Endodermal cell (in vitro differentiated cells): ENCODE data around the gene RAB9B. TPM values are rescaled to one million over a fixed set of nuclear protein-coding genes. Genes with fewer than 3 reads are reported as not detected.
"Not testable (repeated sequence)": the region's sequence is repeated elsewhere in the genome, so short reads cannot be mapped to it uniquely, and the experiment has no call there.

Experiments used
- DNase-seq: peaks from one replicate; pipeline ENCODE4 v3.0.0-alpha.2; 2017
- H3K27ac ChIP-seq: 2 replicates; pipeline ENCODE4 v1.5.1; 2013; ENCODE audit warnings: mild to moderate bottlenecking, low read depth, low read length, moderate library complexity
- H3K27me3 ChIP-seq: 2 replicates; pipeline ENCODE4 v1.6.1; 2013; ENCODE audit warnings: mild to moderate bottlenecking, low read length, moderate library complexity; ENCODE audit not compliant: insufficient read depth, control insufficient read depth, poor library complexity, severe bottlenecking
- H3K36me3 ChIP-seq: 2 replicates; pipeline ENCODE4 v1.7.0; 2013; ENCODE audit warnings: mild to moderate bottlenecking, low read length, moderate library complexity; ENCODE audit not compliant: control insufficient read depth, insufficient read depth
- H3K4me1 ChIP-seq: one replicate; pipeline ENCODE4 v1.7.0; 2013; ENCODE audit warnings: low read length; ENCODE audit not compliant: control insufficient read depth, insufficient read depth
- H3K4me3 ChIP-seq: 2 replicates; pipeline ENCODE4 v1.5.1; 2013; ENCODE audit warnings: mild to moderate bottlenecking, low read length, moderate library complexity
- H3K9ac ChIP-seq: 2 replicates; pipeline ENCODE4 v1.6.1; 2013; ENCODE audit warnings: mild to moderate bottlenecking, low read length, moderate library complexity; ENCODE audit not compliant: poor library complexity, severe bottlenecking; ENCODE audit errors: extremely low read depth
- H3K9me3 ChIP-seq: 2 replicates; pipeline ENCODE4 v1.6.1; 2013; ENCODE audit warnings: mild to moderate bottlenecking, low read length, moderate library complexity; ENCODE audit not compliant: control insufficient read depth
- H3K27ac Mint-ChIP-seq: 2 replicates; pipeline ENCODE4 v1.8.0; 2020; ENCODE audit warnings: mixed read lengths
- H3K27me3 Mint-ChIP-seq: 2 replicates; pipeline ENCODE4 v1.8.0; 2021; ENCODE audit warnings: mild to moderate bottlenecking, mixed read lengths; ENCODE audit not compliant: insufficient read depth
- H3K36me3 Mint-ChIP-seq: 2 replicates; pipeline ENCODE4 v1.8.0; 2020; ENCODE audit warnings: low read depth, mixed read lengths
- H3K4me1 Mint-ChIP-seq: 2 replicates; pipeline ENCODE4 v1.8.0; 2020; ENCODE audit warnings: mixed read lengths
- H3K4me3 Mint-ChIP-seq: 2 replicates; pipeline ENCODE4 v1.8.0; 2020; ENCODE audit warnings: mild to moderate bottlenecking, moderate library complexity, mixed read lengths
- H3K9me3 Mint-ChIP-seq: 2 replicates; pipeline ENCODE4 v1.8.0; 2020; ENCODE audit warnings: mild to moderate bottlenecking, mixed read lengths
- WGBS, 2 experiments: methylation state at CpG; one replicate each; pipeline versions ENCODE4 v1.1.5 to v1.1.7; 2013; ENCODE audit warnings: missing lambda C conversion rate in 2 of 2, mixed read lengths in 1 of 2; ENCODE audit not compliant: insufficient coverage in 1 of 2, insufficient read length in 1 of 2; 5-methylcytosine and 5-hydroxymethylcytosine counted together
- total RNA-seq, 2 donors: library from RNA; stranded (reverse); fragmentation: NEBNext Ultra II Directional in 1 of 2; extraction: Animal tissue kit (Norgen Biotek cat#: 25700) in 1 of 2; gene quantifications; 2 replicates in 1 of 2; 3 replicates in 1 of 2; pipeline ENCODE4 v1.2.1, GENCODE V29; 2021
- TF ChIP-seq, protein P1 (sequence below): fragments of 200-600 bp; sonication (generic); conservative IDR thresholded peaks from 2 replicates; pipeline ENCODE4 v1.5.0; 2021; ENCODE audit warnings: antibody characterized with exemption, mild to moderate bottlenecking

RAB9B gene
- total RNA-seq, 2 donors from 2014 or later, result 0.42 to 0.64 TPM

- Mint-ChIP-seq H3K27me3 (peaks cover 66% of the 10 kb centered on the region), H3K4me1 (no peaks in the 10 kb centered on the region), H3K4me3 (no peak overlapping the region), H3K9me3 (no peaks in the 10 kb centered on the region), H3K36me3 (no peaks in the 10 kb centered on the region), H3K27ac (no peak overlapping the region)
- no peak overlapping the region for H3K27ac ChIP-seq
- H3K4me3 ChIP-seq, result no peak overlapping the region
- no peaks in the 10 kb centered on the region for H3K4me1 ChIP-seq
- H3K9me3 ChIP-seq, result no peaks in the 10 kb centered on the region
- peaks cover 16% of the 10 kb centered on the region for H3K27me3 ChIP-seq
- WGBS, 2 experiments, result 100% methylated on average over 1 of the region's 1 CpG; no CpG with 5 or more reads in 1 of the 2 experiments
- DNase-seq, result no peak
- TF ChIP-seq, protein P1, sequence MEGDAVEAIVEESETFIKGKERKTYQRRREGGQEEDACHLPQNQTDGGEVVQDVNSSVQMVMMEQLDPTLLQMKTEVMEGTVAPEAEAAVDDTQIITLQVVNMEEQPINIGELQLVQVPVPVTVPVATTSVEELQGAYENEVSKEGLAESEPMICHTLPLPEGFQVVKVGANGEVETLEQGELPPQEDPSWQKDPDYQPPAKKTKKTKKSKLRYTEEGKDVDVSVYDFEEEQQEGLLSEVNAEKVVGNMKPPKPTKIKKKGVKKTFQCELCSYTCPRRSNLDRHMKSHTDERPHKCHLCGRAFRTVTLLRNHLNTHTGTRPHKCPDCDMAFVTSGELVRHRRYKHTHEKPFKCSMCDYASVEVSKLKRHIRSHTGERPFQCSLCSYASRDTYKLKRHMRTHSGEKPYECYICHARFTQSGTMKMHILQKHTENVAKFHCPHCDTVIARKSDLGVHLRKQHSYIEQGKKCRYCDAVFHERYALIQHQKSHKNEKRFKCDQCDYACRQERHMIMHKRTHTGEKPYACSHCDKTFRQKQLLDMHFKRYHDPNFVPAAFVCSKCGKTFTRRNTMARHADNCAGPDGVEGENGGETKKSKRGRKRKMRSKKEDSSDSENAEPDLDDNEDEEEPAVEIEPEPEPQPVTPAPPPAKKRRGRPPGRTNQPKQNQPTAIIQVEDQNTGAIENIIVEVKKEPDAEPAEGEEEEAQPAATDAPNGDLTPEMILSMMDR, result no peak
- H3K9ac ChIP-seq, result no peak overlapping the region
- no peaks in the 10 kb centered on the region for H3K36me3 ChIP-seq
Observed at GRCh38 chrX:103825881-103826280, 6.2 kb downstream of the RAB9B start.

DNA sequence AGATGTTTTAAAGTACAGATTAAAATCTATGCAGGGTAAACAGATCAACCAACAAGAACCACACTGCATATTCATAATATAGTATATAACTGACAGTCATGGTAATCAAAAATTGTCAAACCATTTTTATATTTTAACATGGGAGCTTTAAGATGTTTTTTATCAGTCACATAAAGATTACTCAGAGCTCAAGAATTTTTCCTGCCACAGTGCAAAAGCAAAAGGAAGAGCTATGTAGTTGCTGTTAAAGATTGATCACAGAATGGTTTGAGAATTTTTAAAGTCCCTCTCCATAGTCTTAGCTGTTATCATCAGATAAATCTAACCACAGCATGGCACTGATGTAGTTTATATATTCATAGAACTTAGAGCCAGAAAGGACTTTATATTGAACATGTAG is 8.5 kb downstream of the RAB9B start:
- TF ChIP-seq, protein P1, result no peak
- H3K27ac ChIP-seq, result no peak overlapping the region
- no peaks in the 10 kb centered on the region for H3K4me1 ChIP-seq
- peaks cover 51% of the 10 kb centered on the region for H3K27me3 Mint-ChIP-seq
- H3K36me3 ChIP-seq, result no peaks in the 10 kb centered on the region
- no peaks in the 10 kb centered on the region for H3K9me3 ChIP-seq
- no peaks in the 10 kb centered on the region for H3K4me1 Mint-ChIP-seq
- no peaks in the 10 kb centered on the region for H3K36me3 Mint-ChIP-seq
- H3K27ac Mint-ChIP-seq, result no peak overlapping the region
- H3K4me3 ChIP-seq, result no peak overlapping the region
- DNase-seq, result no peak
- no peaks in the 10 kb centered on the region for H3K9me3 Mint-ChIP-seq
- no peak overlapping the region for H3K4me3 Mint-ChIP-seq
- H3K27me3 ChIP-seq, result no peaks in the 10 kb centered on the region
- no peak overlapping the region for H3K9ac ChIP-seq

DNA sequence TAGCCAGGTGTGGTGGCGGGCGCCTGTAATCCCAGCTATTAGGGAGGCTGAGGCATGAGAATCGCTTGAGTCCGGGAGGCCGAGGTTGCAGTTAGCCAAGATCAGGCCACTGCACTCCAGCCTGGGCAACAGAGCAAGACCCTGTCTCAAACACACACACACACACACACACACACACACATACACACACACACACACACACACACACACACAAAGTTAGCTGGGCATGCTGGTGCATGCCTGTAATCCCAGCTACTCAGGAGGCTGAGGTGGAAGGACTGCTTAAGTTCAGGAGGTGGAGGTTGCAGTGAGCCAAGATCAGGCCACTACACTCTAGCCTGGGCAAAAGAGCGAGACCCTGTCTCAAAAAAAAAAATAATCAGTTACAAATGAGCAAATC is 11.3 kb downstream of the RAB9B start:
- peaks cover 42% of the 10 kb centered on the region for H3K27me3 Mint-ChIP-seq
- H3K4me3 Mint-ChIP-seq, H3K9ac ChIP-seq, H3K9me3 ChIP-seq, H3K4me3 ChIP-seq, H3K27ac ChIP-seq, DNase-seq, H3K36me3 ChIP-seq, H3K27me3 ChIP-seq, H3K36me3 Mint-ChIP-seq, H3K4me1 Mint-ChIP-seq, H3K4me1 ChIP-seq, H3K9me3 Mint-ChIP-seq, H3K27ac Mint-ChIP-seq: not testable (repeated sequence)
- WGBS, 2 experiments, result 98% methylated on average over 5 of the region's 6 CpGs; no CpG with 5 or more reads in 1 of the 2 experiments
